Esophagus mucosa (tissue), 1 donor: ENCODE measurements around the gene CLCNKB. TPM values are rescaled to one million over a fixed set of nuclear protein-coding genes. Genes with fewer than 3 reads are reported as not detected.

Source experiments
- total RNA-seq: library from RNA; stranded (reverse); gene quantifications from one replicate; pipeline ENCODE4 v1.2.4, GENCODE V29; 2023
- donor health status: DM: yes; HTN: yes; CAD: no.

Gene CLCNKB
- total RNA-seq, 1 donor from 2014 or later: not detected

Other genes starting within 250 kb of the CLCNKB start
- 1.6 TPM for gene UQCRHL, start 236.1 kb upstream of the CLCNKB start, total RNA-seq
- gene SPEN, start 196.1 kb upstream of the CLCNKB start, total RNA-seq: 25.1 TPM
- gene ZBTB17, start 67.7 kb upstream of the CLCNKB start, total RNA-seq: 26.5 TPM
- gene SRARP, start 39.5 kb upstream of the CLCNKB start, total RNA-seq: not detected
- gene HSPB7, start 25.7 kb upstream of the CLCNKB start, total RNA-seq: 1.6 TPM
- 0.08 TPM for gene CLCNKA, start 21.7 kb upstream of the CLCNKB start, total RNA-seq
- 0.80 TPM for gene FAM131C, start 29.9 kb downstream of the CLCNKB start, total RNA-seq
- 146 TPM for gene EPHA2, start 112.3 kb downstream of the CLCNKB start, total RNA-seq
- gene ARHGEF19, start 168.9 kb downstream of the CLCNKB start, total RNA-seq: 21.9 TPM
- 11.4 TPM for gene CPLANE2, start 193.4 kb downstream of the CLCNKB start, total RNA-seq